Keratinocyte (primary cell): ENCODE results near the gene RPP14. TPM values are rescaled to one million over a fixed set of nuclear protein-coding genes. Genes with fewer than 3 reads are reported as not detected.

Experiments used
- DNase-seq: peaks from one replicate; pipeline ENCODE4 v3.0.0-alpha.2; 2011; ENCODE audit warnings: low read depth, missing footprints, low spot score
- FAIRE-seq: peaks from 2 replicates; lab custom pipeline; 2011; peaks lifted over from hg19 to GRCh38; lab: Jason Lieb, UNC
- H2AFZ ChIP-seq: 2 replicates; pipeline ENCODE4 v1.6.0; 2012; ENCODE audit warnings: low read length, control low read depth, inconsistent platforms; ENCODE audit not compliant: control insufficient read depth
- H3K27ac ChIP-seq: 2 replicates; pipeline ENCODE4 v1.5.1; 2011; ENCODE audit warnings: low read length; ENCODE audit not compliant: control insufficient read depth, insufficient read depth
- H3K27me3 ChIP-seq: 3 replicates; pipeline ENCODE4 v1.6.0; 2011; ENCODE audit warnings: low read length; ENCODE audit not compliant: control insufficient read depth, insufficient read depth; ENCODE audit errors: extremely low read depth
- H3K36me3 ChIP-seq, 2 experiments: 2 replicates in 1 of 2; 3 replicates in 1 of 2; pipeline ENCODE4 v1.5.1; 2011; ENCODE audit warnings: low read length in 2 of 2, mild to moderate bottlenecking in 1 of 2; ENCODE audit not compliant: control insufficient read depth in 2 of 2, insufficient read depth in 2 of 2; ENCODE audit errors: extremely low read depth in 1 of 2
- H3K4me1 ChIP-seq: 3 replicates; pipeline ENCODE4 v1.5.1; 2011; ENCODE audit warnings: low read length; ENCODE audit not compliant: control insufficient read depth, insufficient read depth; ENCODE audit errors: extremely low read depth
- H3K4me2 ChIP-seq: 3 replicates; pipeline ENCODE4 v1.6.0; 2011; ENCODE audit warnings: low read depth, low read length; ENCODE audit not compliant: control insufficient read depth, insufficient read depth; ENCODE audit errors: extremely low read depth
- H3K4me3 ChIP-seq, 3 experiments: fragments of 200-600 bp in 1 of 3; sonication (generic) in 1 of 3; 2 replicates in 2 of 3; 3 replicates in 1 of 3; pipeline ENCODE4 v1.5.1; 2011 to 2016; ENCODE audit warnings: low read length in 3 of 3, mild to moderate bottlenecking in 3 of 3, control low read depth in 2 of 3, inconsistent platforms in 1 of 3, low read depth in 1 of 3, mixed read lengths in 1 of 3, mixed run types in 1 of 3, moderate library complexity in 1 of 3; ENCODE audit not compliant: control insufficient read depth in 2 of 3, insufficient read depth in 2 of 3; ENCODE audit errors: extremely low read depth in 1 of 3
- H3K79me2 ChIP-seq: 2 replicates; pipeline ENCODE4 v1.6.0; 2012; ENCODE audit warnings: low read length; ENCODE audit not compliant: control insufficient read depth, insufficient read depth
- H3K9ac ChIP-seq: 3 replicates; pipeline ENCODE4 v1.6.0; 2011; ENCODE audit warnings: low read length; ENCODE audit not compliant: control insufficient read depth, insufficient read depth; ENCODE audit errors: extremely low read depth
- H3K9me1 ChIP-seq: 3 replicates; pipeline ENCODE4 v1.6.0; 2011; ENCODE audit warnings: low read length; ENCODE audit not compliant: control insufficient read depth, insufficient read depth; ENCODE audit errors: extremely low read depth
- H3K9me3 ChIP-seq: 2 replicates; pipeline ENCODE4 v1.5.1; 2012; ENCODE audit warnings: low read depth, low read length; ENCODE audit not compliant: control insufficient read depth
- H4K20me1 ChIP-seq: 3 replicates; pipeline ENCODE4 v1.6.0; 2011; ENCODE audit warnings: low read length; ENCODE audit not compliant: control insufficient read depth, insufficient read depth; ENCODE audit errors: extremely low read depth
- EZH2 ChIP-seq: IDR thresholded peaks from one replicate; pipeline ENCODE4 v1.6.1; 2012; ENCODE audit warnings: inconsistent platforms, mild to moderate bottlenecking, low read length, moderate library complexity
- dilution Hi-C: fragments of 300-500 bp; cut with MboI; formaldehyde crosslinking; loops from one replicate; pipeline ENCODE4 v1.7.0; 2020; ENCODE audit warnings: low sequenced_read_pairs; ENCODE audit not compliant: extremely low pct_ligation_motif_present
- polyA plus RNA-seq, 5 experiments: library from polyadenylated mRNA; depleted of rRNA in 3 of 5; stranded (reverse) in 3 of 5; stranded (forward) in 1 of 5; unstranded in 1 of 5; fragments of >200 nt; gene quantifications; 1 replicate in 1 of 5; 2 replicates in 3 of 5; 3 replicates in 1 of 5; pipeline versions ENCODE4 v1.2.1 to v1.2.3, GENCODE V29; 2011 to 2012; ENCODE audit warnings: missing spikeins in 2 of 5, low read depth in 1 of 5, low replicate concordance in 1 of 5
- TF ChIP-seq, protein P1 (sequence below), 3 experiments: IDR thresholded peaks in 1 of 3; conservative IDR thresholded peaks in 1 of 3; optimal IDR thresholded peaks in 1 of 3; 2 replicates in 2 of 3; 3 replicates in 1 of 3; pipeline versions ENCODE3 to v1.5.1; 2011; ENCODE audit warnings: low read length in 3 of 3, mild to moderate bottlenecking in 3 of 3, moderate library complexity in 2 of 3, control low read depth in 1 of 3, inconsistent platforms in 1 of 3; ENCODE audit not compliant: insufficient read depth in 2 of 3; ENCODE audit errors: extremely low read depth in 1 of 3

Gene RPP14
- polyA plus RNA-seq, 1 donor (not counting 4 experiments of a cell fraction or from before 2014, with no cell fraction given), result 24.6 TPM

DNA sequence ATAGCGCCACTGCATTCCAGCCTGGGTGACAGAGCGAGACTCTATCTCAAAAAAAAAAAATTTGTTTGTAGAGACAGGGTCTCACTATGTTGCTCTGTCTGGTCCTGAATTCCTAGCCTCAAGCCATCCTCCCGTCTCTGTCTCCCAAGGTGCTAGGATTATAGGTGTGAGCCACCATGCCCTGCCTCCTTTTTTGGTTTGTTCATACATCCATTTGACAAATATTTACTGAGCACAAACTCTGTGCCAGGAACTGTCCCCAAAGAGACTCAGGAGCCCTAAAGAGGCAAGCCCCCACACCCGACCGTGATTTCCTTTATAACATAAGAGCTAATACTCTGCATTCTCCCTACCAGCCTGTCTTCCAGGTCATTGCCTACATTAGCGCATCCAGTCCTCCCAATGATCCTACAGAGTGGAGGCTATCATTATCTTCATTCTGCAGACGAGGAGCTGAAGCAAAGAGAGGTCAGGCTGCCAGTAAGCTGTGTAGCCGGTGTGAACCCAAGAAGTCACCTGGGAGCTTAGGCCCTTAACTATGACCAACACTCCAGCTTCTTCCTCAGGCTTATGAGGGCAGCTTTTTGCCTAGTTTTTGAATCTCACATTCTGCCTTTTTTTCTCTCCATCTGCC is 20.3 kb downstream of the RPP14 start:
- Histone ChIP-seq H3K9me1 (no peaks in the 10 kb centered on the region), H3K9me3 (no peaks in the 10 kb centered on the region), H3K36me3 (peaks cover 0 to 4% of the 10 kb centered on the region in 2 experiments), H2AFZ (no peak overlapping the region), H3K9ac (no peak overlapping the region), H3K27ac (no peak overlapping the region), H4K20me1 (no peaks in the 10 kb centered on the region), H3K27me3 (no peaks in the 10 kb centered on the region), H3K4me2 (no peak overlapping the region), H3K4me3 (no peak overlapping the region), H3K79me2 (no peaks in the 10 kb centered on the region), H3K4me1 (peaks cover 17% of the 10 kb centered on the region)
- no peak for TF ChIP-seq EZH2
- TF ChIP-seq, protein P1, sequence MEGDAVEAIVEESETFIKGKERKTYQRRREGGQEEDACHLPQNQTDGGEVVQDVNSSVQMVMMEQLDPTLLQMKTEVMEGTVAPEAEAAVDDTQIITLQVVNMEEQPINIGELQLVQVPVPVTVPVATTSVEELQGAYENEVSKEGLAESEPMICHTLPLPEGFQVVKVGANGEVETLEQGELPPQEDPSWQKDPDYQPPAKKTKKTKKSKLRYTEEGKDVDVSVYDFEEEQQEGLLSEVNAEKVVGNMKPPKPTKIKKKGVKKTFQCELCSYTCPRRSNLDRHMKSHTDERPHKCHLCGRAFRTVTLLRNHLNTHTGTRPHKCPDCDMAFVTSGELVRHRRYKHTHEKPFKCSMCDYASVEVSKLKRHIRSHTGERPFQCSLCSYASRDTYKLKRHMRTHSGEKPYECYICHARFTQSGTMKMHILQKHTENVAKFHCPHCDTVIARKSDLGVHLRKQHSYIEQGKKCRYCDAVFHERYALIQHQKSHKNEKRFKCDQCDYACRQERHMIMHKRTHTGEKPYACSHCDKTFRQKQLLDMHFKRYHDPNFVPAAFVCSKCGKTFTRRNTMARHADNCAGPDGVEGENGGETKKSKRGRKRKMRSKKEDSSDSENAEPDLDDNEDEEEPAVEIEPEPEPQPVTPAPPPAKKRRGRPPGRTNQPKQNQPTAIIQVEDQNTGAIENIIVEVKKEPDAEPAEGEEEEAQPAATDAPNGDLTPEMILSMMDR (optimal IDR thresholded peaks at IDR 0.05 in 1 of 3, IDR thresholded peaks at IDR 0.05 in 1 of 3, conservative IDR thresholded peaks at IDR 0.05 in 1 of 3; ENCODE audit: extremely low read depth in 1 of 3, insufficient read depth in 2 of 3, low read length in 3 of 3), result no peak
- FAIRE-seq, result no peak
- no peak for DNase-seq
- dilution Hi-C loops, result no loop called here

DNA sequence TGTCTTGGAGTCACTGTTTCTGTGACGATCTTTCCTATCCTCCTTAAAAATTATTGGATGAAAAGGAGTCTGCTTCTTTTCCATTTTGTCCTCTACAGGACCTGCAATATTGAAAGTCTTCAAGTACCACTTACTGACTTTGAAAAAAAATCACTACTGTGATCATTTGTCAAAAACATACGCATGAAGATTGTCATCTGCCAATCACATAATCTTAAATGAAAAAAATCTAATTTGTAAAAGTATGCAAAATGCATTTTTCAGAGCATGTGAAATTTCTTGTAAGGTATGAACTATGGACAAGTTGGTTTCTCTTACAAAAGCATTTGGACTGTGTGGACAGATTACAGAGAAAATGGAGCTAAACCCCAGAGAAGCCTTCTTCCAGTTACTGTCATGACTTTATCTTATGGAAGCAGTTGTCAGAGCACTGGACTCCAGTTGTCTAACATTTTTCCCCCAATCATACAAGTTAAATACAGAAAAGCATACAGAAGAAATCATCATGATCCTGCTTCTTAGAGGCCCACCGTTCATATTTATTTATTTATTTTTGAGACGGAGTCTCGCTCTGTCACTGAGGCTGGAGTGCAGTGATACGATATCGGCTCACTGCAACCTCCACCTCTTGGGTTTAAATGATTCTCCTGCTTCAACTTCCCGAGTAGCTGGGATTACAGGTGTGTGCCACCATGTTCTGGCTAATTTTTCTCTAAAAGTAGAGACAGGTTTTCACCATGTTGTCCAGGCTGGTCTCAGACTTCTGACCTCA is 23.3 kb downstream of the RPP14 start:
- H3K4me1 ChIP-seq, result peaks cover 22% of the 10 kb centered on the region
- no peak for TF ChIP-seq EZH2
- TF ChIP-seq, protein P1 (optimal IDR thresholded peaks at IDR 0.05 in 1 of 3, IDR thresholded peaks at IDR 0.05 in 1 of 3, conservative IDR thresholded peaks at IDR 0.05 in 1 of 3; ENCODE audit: extremely low read depth in 1 of 3, insufficient read depth in 2 of 3, low read length in 3 of 3), result no peak
- DNase-seq (no peak), FAIRE-seq (no peak)
- H3K4me2 ChIP-seq, result no peak overlapping the region
- no peak overlapping the region for H3K9ac ChIP-seq
- H3K4me3 ChIP-seq, result no peak overlapping the region
- H4K20me1 ChIP-seq, result no peaks in the 10 kb centered on the region
- no peaks in the 10 kb centered on the region for H3K9me1 ChIP-seq
- H3K27ac ChIP-seq, result no peak overlapping the region
- no peaks in the 10 kb centered on the region for H3K9me3 ChIP-seq
- H3K27me3 ChIP-seq, result no peaks in the 10 kb centered on the region
- dilution Hi-C loops, result no loop called here
- no peaks in the 10 kb centered on the region for H3K36me3 ChIP-seq
- H3K79me2 ChIP-seq, result peaks cover 6% of the 10 kb centered on the region
- no peak overlapping the region for H2AFZ ChIP-seq
